HL-60 (cell line): ENCODE measurements around the gene DBX1.

Source experiments
- POLR2AphosphoS5 ChIP-seq: IDR thresholded peaks from 2 replicates; pipeline ENCODE4 v1.6.1; 2012; ENCODE audit warnings: low read depth
- TF ChIP-seq, protein P1 (sequence below): IDR thresholded peaks from one replicate; pipeline ENCODE4 v1.5.1; 2011; ENCODE audit warnings: low read length, control low read depth, inconsistent platforms; ENCODE audit not compliant: insufficient read depth
- TF ChIP-seq, protein P2 (sequence below): IDR thresholded peaks from 2 replicates; pipeline ENCODE4 v1.6.1; 2012; ENCODE audit warnings: low read depth; ENCODE audit not compliant: insufficient replicate concordance

DNA sequence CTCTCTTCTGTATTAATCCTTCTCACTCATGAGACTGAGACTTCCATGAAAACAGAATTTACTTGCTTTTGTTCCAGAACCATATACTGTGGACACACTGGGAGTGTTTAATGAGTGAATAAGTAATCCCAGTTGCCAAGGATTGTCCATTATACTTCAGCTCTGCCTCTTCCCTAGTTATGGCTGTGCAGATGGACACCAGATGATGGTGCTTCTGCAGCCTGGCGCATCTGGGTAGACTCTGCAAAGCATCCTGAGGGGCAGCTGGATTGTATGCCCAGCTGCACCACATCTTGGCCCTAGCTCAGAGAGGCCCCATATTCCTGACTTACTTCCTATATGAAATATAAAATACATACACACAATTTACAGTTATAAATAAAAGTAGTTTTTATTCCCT, 43.5 kb downstream of the DBX1 start:
- TF ChIP-seq, protein P1, sequence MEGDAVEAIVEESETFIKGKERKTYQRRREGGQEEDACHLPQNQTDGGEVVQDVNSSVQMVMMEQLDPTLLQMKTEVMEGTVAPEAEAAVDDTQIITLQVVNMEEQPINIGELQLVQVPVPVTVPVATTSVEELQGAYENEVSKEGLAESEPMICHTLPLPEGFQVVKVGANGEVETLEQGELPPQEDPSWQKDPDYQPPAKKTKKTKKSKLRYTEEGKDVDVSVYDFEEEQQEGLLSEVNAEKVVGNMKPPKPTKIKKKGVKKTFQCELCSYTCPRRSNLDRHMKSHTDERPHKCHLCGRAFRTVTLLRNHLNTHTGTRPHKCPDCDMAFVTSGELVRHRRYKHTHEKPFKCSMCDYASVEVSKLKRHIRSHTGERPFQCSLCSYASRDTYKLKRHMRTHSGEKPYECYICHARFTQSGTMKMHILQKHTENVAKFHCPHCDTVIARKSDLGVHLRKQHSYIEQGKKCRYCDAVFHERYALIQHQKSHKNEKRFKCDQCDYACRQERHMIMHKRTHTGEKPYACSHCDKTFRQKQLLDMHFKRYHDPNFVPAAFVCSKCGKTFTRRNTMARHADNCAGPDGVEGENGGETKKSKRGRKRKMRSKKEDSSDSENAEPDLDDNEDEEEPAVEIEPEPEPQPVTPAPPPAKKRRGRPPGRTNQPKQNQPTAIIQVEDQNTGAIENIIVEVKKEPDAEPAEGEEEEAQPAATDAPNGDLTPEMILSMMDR, result no peak
- no peak for TF ChIP-seq POLR2AphosphoS5
- TF ChIP-seq, protein P2, sequence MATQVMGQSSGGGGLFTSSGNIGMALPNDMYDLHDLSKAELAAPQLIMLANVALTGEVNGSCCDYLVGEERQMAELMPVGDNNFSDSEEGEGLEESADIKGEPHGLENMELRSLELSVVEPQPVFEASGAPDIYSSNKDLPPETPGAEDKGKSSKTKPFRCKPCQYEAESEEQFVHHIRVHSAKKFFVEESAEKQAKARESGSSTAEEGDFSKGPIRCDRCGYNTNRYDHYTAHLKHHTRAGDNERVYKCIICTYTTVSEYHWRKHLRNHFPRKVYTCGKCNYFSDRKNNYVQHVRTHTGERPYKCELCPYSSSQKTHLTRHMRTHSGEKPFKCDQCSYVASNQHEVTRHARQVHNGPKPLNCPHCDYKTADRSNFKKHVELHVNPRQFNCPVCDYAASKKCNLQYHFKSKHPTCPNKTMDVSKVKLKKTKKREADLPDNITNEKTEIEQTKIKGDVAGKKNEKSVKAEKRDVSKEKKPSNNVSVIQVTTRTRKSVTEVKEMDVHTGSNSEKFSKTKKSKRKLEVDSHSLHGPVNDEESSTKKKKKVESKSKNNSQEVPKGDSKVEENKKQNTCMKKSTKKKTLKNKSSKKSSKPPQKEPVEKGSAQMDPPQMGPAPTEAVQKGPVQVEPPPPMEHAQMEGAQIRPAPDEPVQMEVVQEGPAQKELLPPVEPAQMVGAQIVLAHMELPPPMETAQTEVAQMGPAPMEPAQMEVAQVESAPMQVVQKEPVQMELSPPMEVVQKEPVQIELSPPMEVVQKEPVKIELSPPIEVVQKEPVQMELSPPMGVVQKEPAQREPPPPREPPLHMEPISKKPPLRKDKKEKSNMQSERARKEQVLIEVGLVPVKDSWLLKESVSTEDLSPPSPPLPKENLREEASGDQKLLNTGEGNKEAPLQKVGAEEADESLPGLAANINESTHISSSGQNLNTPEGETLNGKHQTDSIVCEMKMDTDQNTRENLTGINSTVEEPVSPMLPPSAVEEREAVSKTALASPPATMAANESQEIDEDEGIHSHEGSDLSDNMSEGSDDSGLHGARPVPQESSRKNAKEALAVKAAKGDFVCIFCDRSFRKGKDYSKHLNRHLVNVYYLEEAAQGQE, result no peak
